Duodenal mucosa (tissue), 2 donors: ENCODE results near the gene FOXM1.

ENCODE experiments used
- H3K27ac ChIP-seq: one replicate; pipeline ENCODE4 v1.7.0; 2013; ENCODE audit warnings: low read depth, low read length
- H3K27me3 ChIP-seq, 2 donors: one replicate each; pipeline ENCODE4 v1.7.0; 2013; ENCODE audit warnings: low read length in 2 of 2, control low read depth in 1 of 2; ENCODE audit not compliant: insufficient read depth in 2 of 2, control insufficient read depth in 1 of 2
- H3K36me3 ChIP-seq, 2 donors: one replicate each; pipeline ENCODE4 v1.7.0; 2013; ENCODE audit warnings: low read length in 2 of 2, control low read depth in 1 of 2; ENCODE audit not compliant: insufficient read depth in 2 of 2, control insufficient read depth in 1 of 2
- H3K4me1 ChIP-seq, 2 donors: one replicate each; pipeline ENCODE4 v1.7.0; 2013; ENCODE audit warnings: low read length in 2 of 2, control low read depth in 1 of 2; ENCODE audit not compliant: insufficient read depth in 2 of 2, control insufficient read depth in 1 of 2
- H3K4me3 ChIP-seq, 2 donors: one replicate each; pipeline ENCODE4 v1.7.0; 2013; ENCODE audit warnings: low read length in 2 of 2, low read depth in 1 of 2
- H3K9ac ChIP-seq, 2 donors: one replicate each; pipeline ENCODE4 v1.7.0; 2013; ENCODE audit warnings: low read length in 2 of 2, low read depth in 1 of 2
- H3K9me3 ChIP-seq, 2 donors: one replicate each; pipeline ENCODE4 v1.7.0; 2013; ENCODE audit warnings: low read length in 2 of 2, control low read depth in 1 of 2; ENCODE audit not compliant: control insufficient read depth in 1 of 2

Gene FOXM1

GRCh38 chr12:2844786-2845185 is 32.2 kb downstream of the FOXM1 start:
- Histone ChIP-seq H3K27ac (no peak overlapping the region), H3K9me3 (no peaks in the 10 kb centered on the region)

DNA sequence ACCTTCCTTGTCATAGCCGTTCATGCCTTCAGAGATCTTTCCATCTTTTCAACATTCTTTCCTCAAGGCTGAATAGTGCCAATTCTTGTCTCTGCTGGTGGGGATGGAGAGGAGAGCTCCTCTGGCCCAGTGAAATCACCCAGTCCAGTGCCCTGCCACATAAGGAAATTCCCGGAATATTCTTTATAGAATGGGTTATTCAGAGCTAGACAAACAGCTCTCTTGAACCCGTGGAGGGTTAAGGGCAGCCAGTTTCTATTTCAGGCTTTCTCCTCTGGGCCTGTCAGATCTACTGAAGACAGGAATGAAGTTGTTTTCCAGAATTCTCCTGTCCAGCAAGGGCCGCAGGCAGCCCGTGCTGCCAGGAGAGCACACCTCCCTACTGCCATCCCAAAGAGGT is 34.0 kb downstream of the FOXM1 start:
- no peaks in the 10 kb centered on the region for H3K9me3 ChIP-seq
- no peak overlapping the region for H3K9ac ChIP-seq
- no peak overlapping the region for H3K27ac ChIP-seq

More at GRCh38 chr12:2844786-2845185, 32.2 kb downstream of the FOXM1 start:
- Histone ChIP-seq H3K27me3 (no peaks in the 10 kb centered on the region), H3K9ac (no peak overlapping the region), H3K4me1 (peaks cover 4 to 8% of the 10 kb centered on the region in 2 donors), H3K4me3 (no peak overlapping the region), H3K36me3 (peaks cover 1 to 3% of the 10 kb centered on the region in 2 donors)

DNA sequence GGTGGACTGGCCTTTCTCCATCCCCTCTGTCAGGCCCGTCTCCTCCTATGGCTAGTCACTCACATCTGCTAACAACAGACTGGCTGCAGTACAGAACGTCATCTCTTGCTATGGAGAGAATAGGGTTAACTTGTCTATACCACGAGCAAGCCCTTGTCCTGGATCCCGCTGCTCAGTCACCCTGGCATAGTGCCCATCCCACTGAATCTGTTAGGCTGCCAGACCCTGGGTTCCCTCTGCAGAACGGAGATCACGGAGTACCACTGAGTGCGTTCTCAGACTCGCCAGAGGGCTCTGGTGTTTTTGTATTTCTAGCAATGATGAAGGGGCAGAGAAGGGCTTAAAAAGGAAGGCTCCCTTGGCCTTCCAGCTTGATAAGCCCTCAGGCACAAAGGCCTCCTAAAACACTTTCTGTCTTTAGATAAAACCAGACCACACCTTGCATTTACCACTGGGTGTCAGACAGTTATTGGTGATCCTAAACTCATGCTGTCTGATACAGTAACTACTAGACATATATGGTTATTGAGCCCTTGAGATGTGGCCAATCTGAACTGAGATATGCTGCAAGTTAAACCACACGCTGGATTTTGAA is 35.8 kb downstream of the FOXM1 start:
- H3K9ac ChIP-seq = no peak overlapping the region
- H3K27me3 ChIP-seq = no peaks in the 10 kb centered on the region
- no peak overlapping the region for H3K27ac ChIP-seq
- no peaks in the 10 kb centered on the region for H3K9me3 ChIP-seq
- H3K4me1 ChIP-seq = no peaks in the 10 kb centered on the region
- no peak overlapping the region for H3K4me3 ChIP-seq
- peaks cover 7% of the 10 kb centered on the region in 2 donors for H3K36me3 ChIP-seq

More for the DNA sequence above, 34.0 kb downstream of the FOXM1 start:
- Histone ChIP-seq H3K4me3 (no peak overlapping the region), H3K4me1 (no peaks in the 10 kb centered on the region), H3K27me3 (no peaks in the 10 kb centered on the region), H3K36me3 (peaks cover 7% of the 10 kb centered on the region in 2 donors)

DNA sequence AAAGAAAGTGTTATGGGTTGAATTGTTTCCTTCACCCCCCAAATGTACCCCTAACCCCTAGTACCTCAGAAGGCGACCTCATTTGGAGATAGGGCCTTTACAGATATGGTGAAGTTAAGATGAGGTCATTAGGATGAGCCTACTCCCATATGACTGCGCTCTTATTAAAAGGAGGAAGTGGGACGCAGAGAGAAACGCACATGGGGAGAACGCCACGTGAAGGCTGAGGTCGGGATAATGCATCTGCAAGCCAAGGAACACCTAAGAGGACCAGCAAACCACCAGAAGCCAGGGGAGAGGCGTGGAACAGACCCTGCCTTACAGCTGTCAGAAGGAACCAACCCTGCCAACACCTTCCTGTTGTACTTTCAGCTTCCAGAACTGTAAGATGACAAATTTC is 40.4 kb downstream of the FOXM1 start:
- peaks cover 5 to 11% of the 10 kb centered on the region in 2 donors for H3K4me1 ChIP-seq

DNA sequence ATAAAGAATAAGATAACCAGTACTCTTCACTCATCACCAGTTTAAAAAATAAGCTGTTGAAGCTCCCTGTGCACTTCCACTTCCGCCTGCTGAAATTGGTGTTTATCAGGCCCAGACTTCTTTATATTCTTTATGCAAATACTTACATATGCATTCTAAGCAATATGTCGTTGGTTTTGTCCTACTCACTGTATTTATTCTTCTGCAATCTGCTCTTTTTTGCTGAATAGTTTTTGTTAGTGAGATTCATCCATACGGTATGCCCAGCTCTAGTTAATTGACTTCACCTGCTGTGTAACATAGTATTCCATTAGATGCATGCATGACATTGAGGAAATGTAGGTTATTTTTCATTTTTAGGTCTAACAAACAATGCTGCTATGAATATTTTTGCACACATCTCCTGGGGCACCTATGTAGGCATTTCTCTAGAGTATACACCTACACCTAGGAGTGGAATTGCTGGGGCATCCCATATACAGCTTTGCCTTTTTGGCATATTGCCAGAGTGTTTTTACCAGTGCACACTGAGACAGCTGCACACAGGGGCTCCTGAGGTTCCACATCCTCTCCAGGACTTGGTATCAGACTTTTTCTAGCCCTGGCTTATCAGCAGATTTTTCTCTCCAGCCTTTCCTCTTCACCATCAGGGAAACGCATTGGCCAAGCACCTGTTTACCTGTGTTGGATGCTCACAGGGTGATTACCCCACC is 41.1 kb downstream of the FOXM1 start:
- Histone ChIP-seq H3K9me3 (no peaks in the 10 kb centered on the region), H3K36me3 (peaks cover 6 to 11% of the 10 kb centered on the region in 2 donors), H3K4me1 (peaks cover 5 to 11% of the 10 kb centered on the region in 2 donors), H3K9ac (no peak overlapping the region), H3K27me3 (no peaks in the 10 kb centered on the region), H3K4me3 (no peak overlapping the region), H3K27ac (no peak overlapping the region)

More for the DNA sequence above, 40.4 kb downstream of the FOXM1 start:
- no peak overlapping the region for H3K9ac ChIP-seq
- H3K36me3 ChIP-seq = peaks cover 7 to 10% of the 10 kb centered on the region in 2 donors
- no peak overlapping the region for H3K4me3 ChIP-seq
- H3K9me3 ChIP-seq = no peaks in the 10 kb centered on the region
- H3K27ac ChIP-seq = no peak overlapping the region
- no peaks in the 10 kb centered on the region for H3K27me3 ChIP-seq

- H3K36me3 ChIP-seq = peaks cover 5 to 19% of the 10 kb centered on the region in 2 donors
- H3K4me1 ChIP-seq = peaks cover 5 to 11% of the 10 kb centered on the region in 2 donors
- H3K4me3 ChIP-seq = peak within 1 kb of the TSS in 1 of 2 donors; percentile 14
- no peak within 1 kb of the TSS for H3K9ac ChIP-seq
- H3K27me3 ChIP-seq = no peaks in the 10 kb centered on the region
- no peak within 1 kb of the TSS for H3K27ac ChIP-seq
- H3K9me3 ChIP-seq = no peaks in the 10 kb centered on the region
Observed at GRCh38 chr12:2834581-2835491, 42.1 kb downstream of the FOXM1 start, which contains the start of gene NRIP2. Gene NRIP2 (minus strand): TSS chr12:2835035. CDS start chr12:2834983, 52 bp downstream.

DNA sequence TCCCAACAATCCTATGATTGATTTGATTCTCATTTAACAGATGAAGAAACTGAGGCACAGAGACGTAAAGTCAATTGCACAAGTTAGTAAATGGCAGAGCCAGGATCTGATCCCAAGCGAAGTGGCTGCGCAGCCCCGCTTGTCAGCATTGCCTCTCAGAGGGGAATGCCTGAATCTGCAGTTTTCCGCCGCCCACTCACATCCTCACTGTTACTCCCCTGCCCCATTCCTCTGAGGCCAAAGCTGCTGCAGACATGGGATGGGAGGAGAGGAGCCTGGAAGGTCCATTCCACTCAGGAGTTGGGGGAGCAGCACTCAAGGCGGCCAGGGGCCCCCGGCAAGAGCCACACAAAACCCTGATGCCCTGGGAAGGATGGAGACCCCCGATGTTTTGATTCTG is 43.2 kb downstream of the FOXM1 start:
- Histone ChIP-seq H3K27ac (no peak overlapping the region), H3K9me3 (no peaks in the 10 kb centered on the region), H3K4me1 (peaks cover 5 to 11% of the 10 kb centered on the region in 2 donors), H3K9ac (no peak overlapping the region), H3K27me3 (no peaks in the 10 kb centered on the region), H3K4me3 (no peak overlapping the region), H3K36me3 (peaks cover 0 to 18% of the 10 kb centered on the region in 2 donors)

GRCh38 chr12:2833327-2833726 is 43.6 kb downstream of the FOXM1 start:
- Histone ChIP-seq H3K27ac (no peak overlapping the region), H3K36me3 (peaks cover 0 to 21% of the 10 kb centered on the region in 2 donors), H3K9me3 (no peaks in the 10 kb centered on the region), H3K4me1 (peaks cover 5 to 11% of the 10 kb centered on the region in 2 donors), H3K27me3 (no peaks in the 10 kb centered on the region), H3K9ac (no peak overlapping the region), H3K4me3 (no peak overlapping the region)

DNA sequence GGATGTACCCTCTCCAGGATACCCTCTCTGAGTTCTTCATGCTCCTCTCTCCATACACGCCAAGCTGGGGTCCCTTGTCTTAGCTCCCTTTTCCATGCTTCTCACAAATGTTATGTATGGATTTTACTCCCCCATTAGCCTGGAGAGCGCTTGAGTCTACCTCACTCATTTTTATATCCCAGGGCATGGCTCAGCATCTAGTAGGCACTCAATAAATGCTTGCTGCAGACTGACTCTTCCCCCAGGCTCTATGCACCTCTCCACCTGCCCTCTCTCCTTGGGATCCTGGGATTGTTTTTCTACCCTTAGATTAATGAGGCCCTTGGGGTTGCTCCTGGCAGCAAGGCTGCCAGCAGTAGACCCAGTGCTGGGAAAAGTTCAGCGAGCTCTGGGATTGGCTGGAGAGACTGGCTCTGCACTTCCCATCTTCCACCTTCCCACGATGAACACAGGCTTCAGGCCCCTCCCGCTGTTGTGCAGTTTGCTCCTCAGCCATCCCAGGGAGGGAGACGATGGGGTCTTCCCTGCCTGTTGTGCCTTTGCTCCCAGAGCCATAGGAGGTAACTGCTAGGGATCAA is 44.3 kb downstream of the FOXM1 start:
- Histone ChIP-seq H3K27me3 (no peaks in the 10 kb centered on the region), H3K9me3 (no peaks in the 10 kb centered on the region), H3K4me1 (peaks cover 5 to 11% of the 10 kb centered on the region in 2 donors), H3K4me3 (no peak overlapping the region), H3K36me3 (peaks cover 0 to 27% of the 10 kb centered on the region in 2 donors), H3K27ac (no peak overlapping the region), H3K9ac (no peak overlapping the region)
